ENCODE data around the gene H1-8.

Gene H1-8

GRCh38 chr3:129556890-129557547 lies 14.0 kb downstream of the H1-8 start:
- no peak for DNase-seq

- peak; percentile 27 for DNase-seq
These were observed 14.5 kb downstream of the H1-8 start for GRCh38 chr3:129557548-129557894.

- peak; percentile 13 for DNase-seq
These were observed 15.3 kb downstream of the H1-8 start for GRCh38 chr3:129558081-129558771.

GRCh38 chr3:129558772-129559564 lies 16.0 kb downstream of the H1-8 start:
- peak; percentile 83 for DNase-seq

- no peak for DNase-seq
These were observed 16.6 kb downstream of the H1-8 start for GRCh38 chr3:129559565-129560079.

- peak; percentile 79 for DNase-seq
These were observed 17.4 kb downstream of the H1-8 start for GRCh38 chr3:129560269-129560787.

GRCh38 chr3:129560911-129561594 lies 18.1 kb downstream of the H1-8 start:
- peak; percentile 87 for DNase-seq

- DNase-seq, result no peak
These were observed 18.8 kb downstream of the H1-8 start for GRCh38 chr3:129561619-129562248.

GRCh38 chr3:129562803-129563202 lies 19.8 kb downstream of the H1-8 start:
- no peak for DNase-seq

GRCh38 chr3:129563332-129563731 lies 20.4 kb downstream of the H1-8 start:
- no peak for DNase-seq

- DNase-seq, result no peak
These were observed 21.0 kb downstream of the H1-8 start for GRCh38 chr3:129563850-129564535.

GRCh38 chr3:129564981-129565644 lies 22.1 kb downstream of the H1-8 start:
- DNase-seq, result no peak

GRCh38 chr3:129565902-129566301 lies 22.9 kb downstream of the H1-8 start:
- DNase-seq, result no peak

GRCh38 chr3:129567176-129567705 lies 24.3 kb downstream of the H1-8 start:
- DNase-seq, result no peak

- DNase-seq, result no peak
These were observed 25.0 kb downstream of the H1-8 start for GRCh38 chr3:129567939-129568338.

GRCh38 chr3:129569856-129570255 lies 26.9 kb downstream of the H1-8 start:
- DNase-seq, result no peak

GRCh38 chr3:129571605-129572547 lies 28.9 kb downstream of the H1-8 start:
- DNase-seq, result no peak

- DNase-seq, result no peak
These were observed 29.6 kb downstream of the H1-8 start for GRCh38 chr3:129572603-129573002.

- DNase-seq, result no peak
These were observed 30.5 kb downstream of the H1-8 start for GRCh38 chr3:129573493-129573892.
